ENCODE results near the gene RBM39. TPM values are rescaled to one million over a fixed set of nuclear protein-coding genes. Genes with fewer than 3 reads are reported as not detected.

Gene RBM39
- total and polyA plus RNA-seq, 2 of the 13 experiments (the other 11 are each of a cell fraction or from before 2014, with no cell fraction given), result 788 to 920 TPM

- TF ChIP-seq CCDC6 (CRISPR knock-in tag; IDR thresholded peaks at IDR 0.05) (no peak), ZNF687 (CRISPR knock-in tag; IDR thresholded peaks at IDR 0.05) (no peak), HMGXB3 (CRISPR knock-in tag; IDR thresholded peaks at IDR 0.05; ENCODE audit: borderline replicate concordance) (no peak), ZNF672 (CRISPR knock-in tag; IDR thresholded peaks at IDR 0.05) (no peak), POLR2G (IDR thresholded peaks at IDR 0.05; ENCODE audit: low read depth, low read length) (peak; percentile 76), SP4 (CRISPR knock-in tag; IDR thresholded peaks at IDR 0.05) (no peak), GLI4 (CRISPR knock-in tag; IDR thresholded peaks at IDR 0.05; ENCODE audit: borderline replicate concordance) (no peak), GATAD2A (CRISPR knock-in tag; IDR thresholded peaks at IDR 0.05) (no peak), ZGPAT (CRISPR knock-in tag; IDR thresholded peaks at IDR 0.05) (no peak), ZFP37 (CRISPR knock-in tag; IDR thresholded peaks at IDR 0.05; ENCODE audit: borderline replicate concordance) (no peak), KLF13 (CRISPR knock-in tag; IDR thresholded peaks at IDR 0.05) (no peak), NR2C2 (CRISPR knock-in tag; IDR thresholded peaks at IDR 0.05; ENCODE audit: borderline replicate concordance) (no peak), MNT (IDR thresholded peaks at IDR 0.05) (no peak), SRF (IDR thresholded peaks at IDR 0.05; ENCODE audit: low read depth, low read length) (no peak), SATB2 (CRISPR knock-in tag; IDR thresholded peaks at IDR 0.05) (no peak), BRF2 (CRISPR knock-in tag; IDR thresholded peaks at IDR 0.05) (no peak), ZNF558 (CRISPR knock-in tag; IDR thresholded peaks at IDR 0.05; ENCODE audit: borderline replicate concordance) (no peak)
Observed at GRCh38 chr20:35738410-35739179, 3.5 kb downstream of the RBM39 start (continued).
